GM12801 (cell line): Measurements from ENCODE around the gene CDKAL1.

Source experiments
- CTCF ChIP-seq: IDR thresholded peaks from one replicate; pipeline ENCODE4 v1.5.1; 2011; ENCODE audit warnings: control low read depth; ENCODE audit not compliant: insufficient read length; ENCODE audit errors: extremely low read depth

Gene CDKAL1

GRCh38 chr6:21085643-21086042 is 551.4 kb downstream of the CDKAL1 start:
- no peak for TF ChIP-seq CTCF

- TF ChIP-seq CTCF = no peak
These were observed 552.9 kb downstream of the CDKAL1 start for GRCh38 chr6:21087188-21087587.

GRCh38 chr6:21091411-21091810 is 557.2 kb downstream of the CDKAL1 start:
- TF ChIP-seq CTCF = no peak

- TF ChIP-seq CTCF = no peak
These were observed 561.2 kb downstream of the CDKAL1 start for GRCh38 chr6:21095462-21095861.

- TF ChIP-seq CTCF = no peak
These were observed 563.9 kb downstream of the CDKAL1 start for GRCh38 chr6:21098134-21098533.

GRCh38 chr6:21098744-21099143 is 564.5 kb downstream of the CDKAL1 start:
- TF ChIP-seq CTCF = no peak

- TF ChIP-seq CTCF = no peak
These were observed 565.4 kb downstream of the CDKAL1 start for GRCh38 chr6:21099338-21100314.
